GM18519 (cell line): ENCODE measurements around the gene CELSR3.

Source experiments
- ATAC-seq: cut with Tn5 transposase; IDR thresholded peaks from one replicate; pipeline ENCODE4 v1.9.1; 2021; ENCODE audit warnings: mild to moderate bottlenecking, moderate library complexity; ENCODE audit not compliant: unreplicated experiment, low FRiP score

Gene CELSR3, protein sequence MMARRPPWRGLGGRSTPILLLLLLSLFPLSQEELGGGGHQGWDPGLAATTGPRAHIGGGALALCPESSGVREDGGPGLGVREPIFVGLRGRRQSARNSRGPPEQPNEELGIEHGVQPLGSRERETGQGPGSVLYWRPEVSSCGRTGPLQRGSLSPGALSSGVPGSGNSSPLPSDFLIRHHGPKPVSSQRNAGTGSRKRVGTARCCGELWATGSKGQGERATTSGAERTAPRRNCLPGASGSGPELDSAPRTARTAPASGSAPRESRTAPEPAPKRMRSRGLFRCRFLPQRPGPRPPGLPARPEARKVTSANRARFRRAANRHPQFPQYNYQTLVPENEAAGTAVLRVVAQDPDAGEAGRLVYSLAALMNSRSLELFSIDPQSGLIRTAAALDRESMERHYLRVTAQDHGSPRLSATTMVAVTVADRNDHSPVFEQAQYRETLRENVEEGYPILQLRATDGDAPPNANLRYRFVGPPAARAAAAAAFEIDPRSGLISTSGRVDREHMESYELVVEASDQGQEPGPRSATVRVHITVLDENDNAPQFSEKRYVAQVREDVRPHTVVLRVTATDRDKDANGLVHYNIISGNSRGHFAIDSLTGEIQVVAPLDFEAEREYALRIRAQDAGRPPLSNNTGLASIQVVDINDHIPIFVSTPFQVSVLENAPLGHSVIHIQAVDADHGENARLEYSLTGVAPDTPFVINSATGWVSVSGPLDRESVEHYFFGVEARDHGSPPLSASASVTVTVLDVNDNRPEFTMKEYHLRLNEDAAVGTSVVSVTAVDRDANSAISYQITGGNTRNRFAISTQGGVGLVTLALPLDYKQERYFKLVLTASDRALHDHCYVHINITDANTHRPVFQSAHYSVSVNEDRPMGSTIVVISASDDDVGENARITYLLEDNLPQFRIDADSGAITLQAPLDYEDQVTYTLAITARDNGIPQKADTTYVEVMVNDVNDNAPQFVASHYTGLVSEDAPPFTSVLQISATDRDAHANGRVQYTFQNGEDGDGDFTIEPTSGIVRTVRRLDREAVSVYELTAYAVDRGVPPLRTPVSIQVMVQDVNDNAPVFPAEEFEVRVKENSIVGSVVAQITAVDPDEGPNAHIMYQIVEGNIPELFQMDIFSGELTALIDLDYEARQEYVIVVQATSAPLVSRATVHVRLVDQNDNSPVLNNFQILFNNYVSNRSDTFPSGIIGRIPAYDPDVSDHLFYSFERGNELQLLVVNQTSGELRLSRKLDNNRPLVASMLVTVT (N-terminal part only)

GRCh38 chr3:48662753-48663488, at the start of gene CELSR3:
Gene CELSR3 (minus strand): TSS chr3:48662886. CDS start chr3:48662634, 252 bp downstream.
- ATAC-seq: no peak

GRCh38 chr3:48711727-48712126, 49.0 kb upstream of the CELSR3 start:
- no peak for ATAC-seq

DNA sequence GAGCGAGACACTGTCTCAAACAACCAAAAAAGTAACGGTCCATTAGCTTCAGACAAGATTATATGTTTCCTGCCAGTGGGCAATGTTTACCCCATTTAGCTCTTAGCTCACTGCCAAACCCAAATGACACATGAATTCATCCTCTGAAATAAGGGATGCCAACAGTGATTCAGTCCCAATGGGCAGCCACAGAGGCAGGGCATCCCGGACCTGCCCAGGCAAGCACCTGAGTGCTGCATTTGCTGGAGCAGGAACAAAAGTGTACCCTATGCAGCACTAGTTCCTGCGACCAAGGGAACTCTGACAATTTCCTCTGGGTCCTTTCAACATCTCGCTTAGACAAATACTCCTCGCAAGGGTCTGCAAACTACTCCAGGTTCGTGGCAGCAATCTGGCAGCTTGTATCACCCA, 46.4 kb upstream of the CELSR3 start:
- ATAC-seq: no peak

DNA sequence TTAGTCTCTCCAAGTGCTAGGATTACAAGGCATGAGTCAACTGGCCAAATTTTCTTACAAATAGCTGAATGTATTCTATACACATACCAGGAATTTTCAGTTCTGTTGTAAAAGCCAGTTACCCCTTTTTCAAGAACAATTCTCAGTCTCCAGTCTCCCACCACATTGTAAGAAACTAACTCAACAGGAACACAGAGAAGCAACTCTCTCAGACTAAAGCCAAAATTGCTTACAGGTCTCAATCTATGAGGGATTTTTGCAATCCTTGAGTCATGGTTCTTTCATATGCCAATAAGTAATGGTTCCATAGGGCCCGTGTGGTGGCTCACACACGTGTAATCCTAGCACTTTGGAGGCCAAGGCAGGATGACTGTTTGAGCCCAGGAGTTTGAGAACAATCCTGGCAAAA, 45.8 kb upstream of the CELSR3 start:
- no peak for ATAC-seq

DNA sequence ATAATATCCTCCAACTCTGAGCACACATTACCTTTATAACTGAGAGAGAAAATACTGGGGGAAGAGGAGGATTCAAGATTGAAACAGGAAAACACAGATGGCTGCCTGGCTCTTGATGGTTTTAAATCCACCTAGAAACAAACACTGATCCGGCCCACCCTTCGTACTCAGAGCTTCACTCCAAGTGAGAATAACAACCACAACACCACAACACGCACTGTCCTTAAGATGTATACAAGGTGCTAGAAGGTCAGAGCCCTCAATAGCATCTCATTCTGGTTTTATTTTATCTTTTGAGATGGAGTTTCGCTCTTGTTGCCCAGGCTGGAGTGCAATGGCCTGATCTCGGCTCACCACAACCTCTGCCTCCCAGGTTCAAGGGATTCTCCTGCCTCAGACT, 44.5 kb upstream of the CELSR3 start:
- no peak for ATAC-seq

GRCh38 chr3:48702320-48702920, 39.7 kb upstream of the CELSR3 start:
- no peak for ATAC-seq

GRCh38 chr3:48700731-48701405, 38.2 kb upstream of the CELSR3 start:
- ATAC-seq: no peak

DNA sequence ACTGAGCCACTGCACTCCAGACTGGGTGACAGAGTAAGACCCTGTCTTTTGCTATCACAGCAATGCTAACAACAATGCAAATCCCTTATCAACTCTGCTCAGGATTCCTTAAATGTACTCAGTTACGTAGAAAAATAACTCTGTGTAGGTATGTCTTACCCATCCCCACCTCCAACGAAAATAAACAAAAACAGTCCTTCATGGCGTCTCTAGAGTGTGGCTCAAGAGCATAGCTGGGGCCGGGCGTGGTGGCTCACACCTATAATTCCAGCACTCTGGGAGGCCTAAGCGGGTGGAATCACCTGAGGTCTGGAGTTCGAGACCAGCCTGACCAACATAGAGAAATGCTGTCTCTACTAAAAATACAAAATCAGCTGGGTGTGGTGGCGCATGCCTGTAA, 36.2 kb upstream of the CELSR3 start:
- no peak for ATAC-seq

- no peak for ATAC-seq
These were observed 35.3 kb upstream of the CELSR3 start for GRCh38 chr3:48697952-48698351.

GRCh38 chr3:48696601-48697000, 33.9 kb upstream of the CELSR3 start:
- no peak for ATAC-seq

DNA sequence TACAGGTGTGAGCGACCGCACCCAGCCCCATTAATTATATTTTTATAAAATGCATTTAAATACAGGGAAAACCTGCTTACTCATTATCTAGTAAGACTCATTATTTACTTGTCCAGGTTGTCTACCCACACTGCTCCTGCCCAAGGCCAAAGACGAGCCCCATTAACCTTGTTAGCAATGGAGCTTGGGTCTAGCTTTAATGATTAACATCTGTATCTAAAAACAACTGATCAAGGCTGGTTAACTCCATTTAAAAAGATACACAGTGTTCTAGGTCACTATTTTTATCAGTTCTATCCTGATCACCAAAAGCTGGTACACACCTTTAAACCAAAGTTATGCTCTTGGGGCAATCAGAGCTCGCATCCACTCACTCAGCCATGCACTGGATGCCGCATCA, 33.5 kb upstream of the CELSR3 start:
- no peak for ATAC-seq

DNA sequence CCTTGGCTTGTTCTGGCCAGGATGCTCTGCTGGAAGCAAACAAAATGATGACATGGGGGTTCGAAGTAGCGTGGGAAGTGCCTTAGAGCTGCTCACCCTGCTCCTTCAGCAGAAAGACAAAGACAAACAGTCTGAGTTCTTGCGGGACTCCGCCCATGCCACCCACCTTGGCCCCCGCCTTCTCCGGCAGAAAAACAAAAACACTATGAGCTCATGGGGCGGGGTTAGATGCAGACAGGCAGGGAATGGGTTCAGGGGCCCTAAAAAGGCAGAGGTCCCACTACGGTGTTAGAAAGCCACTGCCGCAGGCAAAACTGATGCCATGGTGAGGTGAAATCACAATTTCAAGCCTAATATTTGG, 32.7 kb upstream of the CELSR3 start:
- no peak for ATAC-seq

GRCh38 chr3:48694610-48695392, 32.1 kb upstream of the CELSR3 start:
- no peak for ATAC-seq

GRCh38 chr3:48693826-48694225, 31.1 kb upstream of the CELSR3 start:
- ATAC-seq: no peak

DNA sequence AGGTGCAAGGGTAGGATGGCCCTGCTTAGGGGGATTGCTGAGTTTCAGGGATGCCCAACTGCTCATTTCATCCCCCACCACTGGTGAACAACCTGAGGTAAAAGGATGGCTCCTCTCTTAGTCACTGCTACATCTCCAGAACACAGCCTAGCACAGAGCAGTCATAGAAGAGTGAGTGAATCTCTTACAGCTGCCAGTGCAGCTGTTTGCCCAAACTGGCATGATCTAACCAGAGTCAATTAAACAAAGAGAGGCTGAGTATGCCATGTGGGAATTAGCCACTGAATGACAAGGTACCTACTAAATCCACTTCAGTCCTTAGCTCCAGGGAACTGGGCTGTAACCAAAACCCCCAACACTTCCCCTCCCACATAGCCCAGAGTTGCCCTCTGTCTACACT, 29.9 kb upstream of the CELSR3 start:
- no peak for ATAC-seq

DNA sequence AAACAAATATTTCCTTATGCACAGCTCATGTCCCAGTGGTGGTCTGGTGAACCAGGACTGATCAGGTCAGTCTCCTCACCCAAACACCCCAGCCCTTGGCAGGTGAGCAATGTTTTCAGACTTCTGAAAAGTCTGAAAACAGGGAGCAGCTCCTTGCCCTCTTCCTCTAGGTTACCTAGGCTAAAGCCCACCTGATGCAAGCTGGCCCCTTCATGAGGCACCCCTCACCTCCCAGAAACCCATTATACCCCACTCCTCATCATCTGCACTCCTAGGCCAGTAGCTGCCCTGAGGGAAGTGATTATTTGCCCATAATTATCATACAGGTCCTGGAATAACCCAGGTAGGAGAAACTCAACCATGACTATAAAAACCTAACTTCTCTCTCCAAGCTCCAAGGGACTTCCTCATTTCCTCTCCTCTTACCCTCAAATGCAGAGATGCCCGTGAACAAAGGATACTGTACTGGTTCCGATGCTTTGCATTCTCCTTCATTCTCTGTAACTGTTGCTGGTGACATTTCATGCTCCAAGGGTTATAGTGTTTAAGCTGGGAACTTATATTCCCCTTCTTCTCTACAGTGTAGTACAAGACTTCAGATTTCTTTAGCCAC, 28.3 kb upstream of the CELSR3 start:
- ATAC-seq: no peak

GRCh38 chr3:48689384-48689783, 26.7 kb upstream of the CELSR3 start:
- no peak for ATAC-seq

GRCh38 chr3:48688737-48689075, 26.0 kb upstream of the CELSR3 start:
- ATAC-seq: no peak
